Measurements from ENCODE around the gene PIGO.

DNA sequence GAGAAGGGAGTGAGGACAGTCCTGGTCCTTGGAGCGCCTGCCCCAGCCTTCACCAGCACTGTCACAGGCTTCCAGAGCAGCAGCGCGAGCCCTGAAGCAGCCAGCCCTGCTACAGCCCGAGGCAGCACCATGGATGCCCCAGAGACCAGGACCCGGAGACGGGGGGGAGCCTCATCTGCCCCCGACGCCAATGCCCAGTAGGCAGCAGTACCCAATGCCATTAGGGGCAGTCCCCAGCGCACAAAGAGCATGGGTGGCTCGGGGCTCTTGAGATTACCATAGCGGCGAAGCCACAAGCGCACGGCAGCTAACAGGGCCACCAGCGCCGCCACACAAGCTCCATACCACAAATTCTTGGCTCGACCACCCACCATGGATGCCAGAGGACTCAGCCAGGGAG, 4.9 kb downstream of the PIGO start:
- TF ChIP-seq CTCF (IDR thresholded peaks at IDR 0.05) (no peak), POLR2A (IDR thresholded peaks at IDR 0.05) (no peak)

Measured in body of pancreas (tissue), 4 donors.